GM18520 (cell line): ENCODE measurements around the gene STRC.
"Not testable (repeated sequence)": the region's sequence is repeated elsewhere in the genome, so short reads cannot be mapped to it uniquely, and the experiment has no call there.

ENCODE experiments used
- ATAC-seq: cut with Tn5 transposase; IDR thresholded peaks from one replicate; pipeline ENCODE4 v1.9.1; 2021; ENCODE audit not compliant: unreplicated experiment

Gene STRC

DNA sequence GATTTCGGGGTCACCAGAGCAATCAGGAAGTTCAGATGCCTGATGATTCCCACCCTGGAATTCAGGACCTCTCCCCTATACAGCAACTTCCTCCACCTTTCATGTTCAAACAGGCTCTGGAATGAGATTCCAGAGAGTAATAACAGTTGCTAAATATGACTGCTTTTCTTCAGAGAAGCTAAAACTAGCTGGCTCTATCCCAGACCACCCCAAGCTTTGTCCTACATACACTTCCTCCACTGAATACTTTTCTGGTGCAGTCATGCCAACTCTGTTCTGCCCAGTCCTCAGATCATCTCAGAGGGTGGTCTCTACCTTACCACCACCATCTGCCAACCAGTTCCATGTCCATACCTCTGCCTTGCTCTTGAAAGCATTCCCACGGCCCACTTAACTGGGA lies 52.0 kb downstream of the STRC start:
- not testable (repeated sequence) for ATAC-seq

DNA sequence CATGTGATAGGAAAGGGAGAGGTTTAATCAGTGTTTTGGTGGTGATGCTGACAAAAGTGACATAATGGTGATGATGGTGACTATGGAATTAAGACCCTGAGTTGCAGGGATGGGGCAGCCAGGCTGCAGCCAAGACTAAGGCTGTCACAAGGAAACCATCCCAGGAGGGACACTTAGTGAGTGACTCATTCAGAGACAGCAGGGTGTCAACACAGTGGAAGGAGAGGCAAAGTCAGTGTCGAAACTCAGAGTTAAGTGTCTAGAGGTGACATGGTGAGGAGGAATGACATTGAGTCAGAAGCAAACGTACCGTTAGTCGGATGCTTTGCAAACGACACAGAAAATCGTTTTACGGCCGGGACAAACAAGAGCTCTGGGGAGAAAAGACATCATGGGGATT lies 54.8 kb downstream of the STRC start:
- not testable (repeated sequence) for ATAC-seq

DNA sequence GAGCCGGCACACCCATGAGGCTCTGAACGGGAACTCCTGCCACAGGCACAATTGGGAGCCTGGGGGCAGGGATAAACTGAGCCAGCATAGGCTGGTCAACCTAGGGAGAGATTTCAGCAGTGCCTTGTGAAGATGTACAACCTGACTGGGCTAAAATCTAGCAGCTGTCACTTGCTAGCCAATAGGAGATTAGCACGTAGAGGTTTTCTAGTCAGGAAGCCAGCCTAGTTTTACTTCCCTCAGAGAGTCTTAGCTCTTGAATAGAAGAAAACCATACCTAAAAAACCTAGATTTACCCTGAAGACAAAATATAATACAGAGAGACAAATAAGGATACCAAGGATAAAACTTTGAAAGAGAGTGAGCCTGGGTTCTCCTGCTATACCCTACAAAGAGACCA lies 55.8 kb downstream of the STRC start:
- ATAC-seq: not testable (repeated sequence)

DNA sequence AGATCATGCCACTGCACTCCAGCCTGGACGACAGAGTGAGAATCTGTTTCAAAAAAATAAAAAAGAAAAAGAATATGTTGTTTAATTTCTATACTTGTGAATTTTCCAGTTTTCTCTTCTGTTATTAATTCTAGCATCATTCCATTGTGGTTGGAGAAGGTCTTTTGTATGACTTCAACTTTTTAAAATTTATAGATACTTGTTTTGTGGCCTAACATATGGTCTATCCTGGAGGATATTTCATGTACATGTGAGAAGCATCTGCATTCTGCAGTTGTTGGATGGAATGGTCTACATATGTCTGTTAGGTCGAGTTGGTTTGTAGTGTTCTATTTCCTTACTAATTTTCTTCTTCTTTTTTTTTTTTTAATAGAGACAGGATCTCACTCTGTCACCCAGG lies 65.6 kb downstream of the STRC start:
- no peak for ATAC-seq

DNA sequence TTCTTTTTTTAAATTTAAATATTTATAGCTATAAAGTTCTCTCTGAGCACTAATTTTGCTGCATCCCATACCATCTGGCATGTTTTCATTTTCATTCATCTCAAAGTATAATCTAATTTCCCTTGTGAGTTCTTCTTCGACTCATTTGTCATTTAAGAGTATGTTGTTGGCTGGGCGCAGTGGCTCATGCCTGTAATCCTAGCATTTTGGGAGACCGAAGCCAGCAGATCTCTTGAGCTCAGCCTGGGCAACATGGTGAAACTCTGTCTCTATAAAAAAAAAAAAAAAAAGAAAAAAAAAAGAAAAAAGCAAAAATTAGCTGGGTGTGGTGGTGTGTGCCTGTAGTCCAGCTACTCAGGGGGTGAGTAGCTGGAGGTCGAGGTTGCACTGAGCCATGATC lies 66.3 kb downstream of the STRC start:
- no peak for ATAC-seq

DNA sequence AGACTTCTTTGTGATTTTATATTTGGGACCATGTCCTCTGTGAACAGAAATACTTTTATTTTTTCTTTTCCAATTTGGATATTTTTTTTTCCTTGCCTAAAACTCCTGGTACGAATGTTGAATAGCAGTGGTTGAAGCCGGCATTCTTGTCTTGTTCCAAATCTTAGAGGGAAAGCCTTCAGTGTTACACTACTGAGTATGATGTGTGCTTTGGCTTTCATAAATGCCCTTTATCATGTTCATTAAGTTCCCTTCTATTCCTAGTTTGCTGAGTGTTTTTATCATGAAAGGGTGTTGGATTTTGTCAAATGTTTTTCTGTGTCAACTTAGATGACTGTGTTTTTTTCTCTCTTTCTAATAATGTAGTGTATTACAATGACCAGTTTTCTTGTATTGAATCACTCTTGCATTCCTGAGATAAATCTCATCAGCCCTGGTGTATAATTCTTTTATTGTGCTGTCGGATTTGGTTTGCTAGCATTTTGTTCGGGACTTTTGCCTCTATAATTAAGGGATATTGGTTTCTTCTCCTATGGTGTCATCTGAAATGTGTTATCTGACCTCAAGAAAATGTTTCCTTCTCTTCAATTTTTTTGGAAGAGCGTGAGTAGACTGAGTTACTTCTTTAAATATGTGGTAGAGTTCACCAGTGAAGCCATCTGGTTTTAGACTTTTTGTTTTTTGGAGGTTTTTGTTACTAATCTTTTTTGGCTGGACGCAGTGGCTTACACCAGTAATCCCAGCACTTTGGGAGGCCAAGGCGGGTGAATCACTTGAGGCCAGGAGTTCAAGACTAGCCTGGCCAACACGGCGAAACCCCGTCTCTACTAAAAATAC lies 67.9 kb downstream of the STRC start:
- ATAC-seq: no peak
